ENCODE results near the gene FKBP7. TPM values are rescaled to one million over a fixed set of nuclear protein-coding genes. Genes with fewer than 3 reads are reported as not detected.

The FKBP7 gene
- total RNA-seq, 4 donors from 2014 or later: 13.3 to 15.0 (median 14.7) TPM

DNA sequence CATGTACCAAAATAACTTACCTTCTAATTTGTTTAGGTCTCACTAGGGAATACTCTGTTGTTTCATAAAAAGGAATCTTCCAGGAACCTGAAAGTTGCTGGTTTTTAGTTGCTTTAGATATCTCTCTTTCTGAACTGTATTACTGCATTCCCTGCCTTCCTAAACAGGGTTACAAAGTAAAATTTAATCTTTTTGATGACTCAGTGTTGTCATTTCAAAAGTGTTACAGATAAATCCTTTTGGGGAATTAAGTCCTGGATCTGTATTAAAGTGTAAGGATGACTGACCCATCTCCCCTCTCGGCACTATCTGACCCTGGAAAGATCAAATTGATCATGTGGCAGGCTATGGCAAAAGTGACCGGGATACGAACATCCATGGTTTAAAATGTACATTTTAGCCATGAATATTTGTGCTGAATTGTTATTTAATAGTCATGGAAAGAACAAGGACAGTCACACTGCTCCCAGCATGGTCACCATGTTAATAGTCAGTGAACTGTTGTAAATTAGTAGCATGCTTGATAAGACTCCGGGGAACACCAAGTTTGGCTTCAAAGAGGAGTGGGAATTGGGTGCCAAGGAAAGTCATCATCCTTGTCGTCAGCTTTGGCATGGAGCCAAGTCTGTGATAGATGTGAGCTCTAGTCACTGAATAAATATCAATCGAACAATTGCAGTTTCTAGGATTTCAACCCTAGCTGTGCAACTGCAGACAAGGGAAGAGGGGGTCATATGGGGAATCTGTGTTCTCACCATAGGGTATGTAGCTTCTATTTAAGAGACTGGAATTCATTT is 6.0 kb upstream of the FKBP7 start:
- Histone ChIP-seq H3K4me3 (peak overlapping the region in 1 of 4 donors; percentile 22), H3K36me3 (peaks cover 0 to 27% (median 10%) of the 10 kb centered on the region in 4 donors), H3K4me1 (peaks cover 45 to 52% (median 51%) of the 10 kb centered on the region in 4 donors), H3K9me3 (no peaks in the 10 kb centered on the region), H3K27ac (replicated peaks in 1 of 4) (peak overlapping the region in 1 of 4 donors; percentile 2), H3K27me3 (no peaks in the 10 kb centered on the region)
- no peak for DNase-seq (ENCODE audit: extremely low spot score)
- TF ChIP-seq EP300 (IDR thresholded peaks at IDR 0.05) (no peak), POLR2A (IDR thresholded peaks at IDR 0.05; ENCODE audit: low read depth) (no peak), POLR2AphosphoS5 (IDR thresholded peaks at IDR 0.05) (no peak)
- TF ChIP-seq, protein P1, sequence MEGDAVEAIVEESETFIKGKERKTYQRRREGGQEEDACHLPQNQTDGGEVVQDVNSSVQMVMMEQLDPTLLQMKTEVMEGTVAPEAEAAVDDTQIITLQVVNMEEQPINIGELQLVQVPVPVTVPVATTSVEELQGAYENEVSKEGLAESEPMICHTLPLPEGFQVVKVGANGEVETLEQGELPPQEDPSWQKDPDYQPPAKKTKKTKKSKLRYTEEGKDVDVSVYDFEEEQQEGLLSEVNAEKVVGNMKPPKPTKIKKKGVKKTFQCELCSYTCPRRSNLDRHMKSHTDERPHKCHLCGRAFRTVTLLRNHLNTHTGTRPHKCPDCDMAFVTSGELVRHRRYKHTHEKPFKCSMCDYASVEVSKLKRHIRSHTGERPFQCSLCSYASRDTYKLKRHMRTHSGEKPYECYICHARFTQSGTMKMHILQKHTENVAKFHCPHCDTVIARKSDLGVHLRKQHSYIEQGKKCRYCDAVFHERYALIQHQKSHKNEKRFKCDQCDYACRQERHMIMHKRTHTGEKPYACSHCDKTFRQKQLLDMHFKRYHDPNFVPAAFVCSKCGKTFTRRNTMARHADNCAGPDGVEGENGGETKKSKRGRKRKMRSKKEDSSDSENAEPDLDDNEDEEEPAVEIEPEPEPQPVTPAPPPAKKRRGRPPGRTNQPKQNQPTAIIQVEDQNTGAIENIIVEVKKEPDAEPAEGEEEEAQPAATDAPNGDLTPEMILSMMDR (IDR thresholded peaks at IDR 0.05): no peak
- intact Hi-C loops (cut with DNase I): no loop called here
- 48% methylated on average over 6 of the region's 6 CpGs for WGBS

DNA sequence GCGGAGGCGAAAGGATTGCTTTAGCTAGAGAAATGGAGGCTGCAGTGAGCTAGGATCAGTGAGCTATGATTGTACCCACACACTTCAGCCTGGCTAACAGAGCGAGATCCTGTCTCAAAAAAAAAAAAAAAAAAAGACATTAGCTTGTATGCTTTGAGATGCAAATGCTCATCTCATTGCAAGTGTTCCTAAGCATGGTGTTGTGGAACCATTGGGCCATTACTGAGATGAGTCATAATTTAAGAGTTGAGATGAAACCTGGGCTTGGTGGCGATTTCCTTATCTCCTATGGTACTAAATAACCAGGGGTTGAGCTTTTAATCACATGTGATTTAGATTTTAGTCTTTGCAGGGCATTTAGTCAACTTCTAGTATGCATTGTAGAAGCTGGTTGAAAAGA is 4.0 kb upstream of the FKBP7 start:
- TF ChIP-seq POLR2A (IDR thresholded peaks at IDR 0.05; ENCODE audit: low read depth) (no peak), POLR2AphosphoS5 (IDR thresholded peaks at IDR 0.05) (no peak), EP300 (IDR thresholded peaks at IDR 0.05) (no peak)
- TF ChIP-seq, protein P1 (IDR thresholded peaks at IDR 0.05): no peak
- peaks cover 53 to 65% (median 62%) of the 10 kb centered on the region in 4 donors for H3K4me1 ChIP-seq
- intact Hi-C loops (cut with DNase I): loop anchor here (2.0 kb wide), 1 partner anchor 68 kb away; no protein-coding TSS in a partner anchor

DNA sequence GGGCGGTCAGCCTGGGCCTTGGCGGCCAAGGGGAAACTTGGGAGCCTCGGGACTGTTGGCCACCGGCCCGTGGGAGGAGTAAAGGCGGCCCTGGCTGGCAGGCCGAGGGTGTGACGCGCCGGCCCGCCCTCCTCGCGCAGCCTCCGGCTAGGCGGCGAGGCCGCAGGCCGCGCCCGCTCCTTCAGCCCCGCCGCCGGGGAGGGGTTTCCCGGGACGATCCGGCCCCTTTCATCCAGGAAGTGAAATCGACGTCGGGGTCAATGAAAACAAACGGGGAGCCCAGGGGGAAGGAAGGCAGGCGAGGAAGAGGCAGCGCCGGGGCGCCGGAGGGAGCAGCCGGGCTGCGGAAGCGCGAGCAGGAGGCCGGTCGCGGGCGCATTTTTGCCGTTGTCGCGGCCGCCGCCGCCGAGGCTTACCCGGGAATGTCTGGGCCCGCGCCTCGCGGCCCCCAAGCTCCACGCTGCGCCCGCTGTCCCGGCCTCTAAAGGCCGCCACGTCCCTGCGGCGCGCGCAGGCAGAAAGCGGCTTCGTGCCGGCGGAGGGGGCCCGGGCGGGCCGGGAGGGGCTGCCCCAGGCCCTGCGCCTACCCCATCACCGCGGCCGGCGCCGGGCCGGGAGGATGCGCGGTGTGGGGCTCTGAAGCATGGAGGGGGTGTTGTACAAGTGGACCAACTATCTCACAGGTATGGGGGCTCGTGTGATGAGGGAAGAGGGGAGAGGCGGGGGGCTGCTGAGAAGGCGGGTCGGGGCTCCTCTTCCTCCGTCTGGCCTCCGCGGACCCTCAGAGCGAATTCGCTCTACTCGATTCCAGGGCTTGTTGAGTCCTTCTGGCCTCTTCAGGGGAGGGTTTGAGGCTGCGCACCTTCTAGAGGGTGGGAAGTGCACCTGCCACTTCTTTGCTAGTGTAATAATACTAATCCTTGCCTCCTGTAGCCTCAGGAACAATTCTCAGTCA is 2.1 kb upstream of the FKBP7 start, which contains the start of gene PLEKHA3:
Gene PLEKHA3 (plus strand): TSS at position 231 of the 955 bp plus-strand sequence. CDS start 413 bp downstream, at position 644.
- intact Hi-C loops (cut with DNase I): no loop called here
- Histone ChIP-seq H3K27ac (replicated peaks in 1 of 4) (peak within 1 kb of the TSS; percentile 93 to 96 (median 96)), H3K27me3 (no peaks in the 10 kb centered on the region), H3K36me3 (no peaks in the 10 kb centered on the region), H3K4me1 (peaks cover 55 to 71% (median 69%) of the 10 kb centered on the region in 4 donors), H3K4me3 (peak within 1 kb of the TSS; percentile 79 to 89 (median 83)), H3K9me3 (no peaks in the 10 kb centered on the region)
- DNase-seq (ENCODE audit: extremely low spot score): peak; percentile 98
- WGBS: 1% methylated on average over 35 of the region's 92 CpGs
- no peak for TF ChIP-seq EP300 (IDR thresholded peaks at IDR 0.05)
- TF ChIP-seq POLR2AphosphoS5 (IDR thresholded peaks at IDR 0.05): peak; percentile 86 to 89
- TF ChIP-seq, protein P1 (IDR thresholded peaks at IDR 0.05): no peak
- peak; percentile 22 for TF ChIP-seq POLR2A (IDR thresholded peaks at IDR 0.05; ENCODE audit: low read depth)

More for the DNA sequence above, 4.0 kb upstream of the FKBP7 start:
- Histone ChIP-seq H3K9me3 (no peaks in the 10 kb centered on the region), H3K4me3 (peak overlapping the region in 2 of 4 donors; percentile 79 to 89), H3K27ac (replicated peaks in 1 of 4) (no peak overlapping the region), H3K36me3 (peaks cover 0 to 18% (median 7%) of the 10 kb centered on the region in 4 donors), H3K27me3 (no peaks in the 10 kb centered on the region)
- DNase-seq (ENCODE audit: extremely low spot score): no peak
- 99% methylated on average over 4 of the region's 4 CpGs for WGBS

DNA sequence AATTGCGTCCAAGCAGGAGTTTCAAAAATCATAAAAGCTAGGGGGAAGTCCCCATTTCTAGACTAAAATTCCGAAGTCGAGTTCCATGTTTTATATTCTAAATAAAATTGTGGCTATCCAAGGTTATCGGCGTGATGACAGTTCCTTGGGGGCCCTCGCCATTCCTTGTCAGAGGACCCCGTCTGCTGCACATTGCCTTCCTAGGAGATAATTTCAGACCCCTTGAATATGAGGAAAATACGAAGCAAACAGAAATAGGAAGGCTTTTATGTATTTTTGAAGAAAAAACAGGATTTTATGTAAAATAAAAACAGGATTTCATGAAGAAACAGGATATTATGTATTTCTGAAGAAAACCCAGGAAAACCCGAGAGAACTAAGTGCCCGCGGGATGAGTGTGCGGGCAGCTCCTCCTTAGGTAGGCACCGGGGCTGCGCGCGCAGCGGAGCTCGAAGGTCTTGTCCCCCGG is 1.4 kb upstream of the FKBP7 start:
- peaks cover 50 to 70% (median 62%) of the 10 kb centered on the region in 4 donors for H3K4me1 ChIP-seq
- H3K27ac ChIP-seq (replicated peaks in 1 of 4): peak overlapping the region; percentile 93 to 96 (median 96)
- peak overlapping the region; percentile 79 to 89 (median 83) for H3K4me3 ChIP-seq
- no peak for DNase-seq (ENCODE audit: extremely low spot score)
- intact Hi-C loops (cut with DNase I): loop anchor here (2.0 kb wide), 1 partner anchor 29 kb away; the partner anchor contains the start of genes PJVK and PRKRA
- WGBS: 28% methylated on average over 19 of the region's 19 CpGs
- TF ChIP-seq, protein P1 (IDR thresholded peaks at IDR 0.05): no peak
- TF ChIP-seq EP300 (IDR thresholded peaks at IDR 0.05): no peak
- TF ChIP-seq POLR2AphosphoS5 (IDR thresholded peaks at IDR 0.05): no peak
- no peak for TF ChIP-seq POLR2A (IDR thresholded peaks at IDR 0.05; ENCODE audit: low read depth)
- no peaks in the 10 kb centered on the region for H3K9me3 ChIP-seq
- H3K36me3 ChIP-seq: no peaks in the 10 kb centered on the region
- no peaks in the 10 kb centered on the region for H3K27me3 ChIP-seq
